ENCODE data around the gene COL11A1.

The COL11A1 gene

GRCh38 chr1:102872097-102872496, 236.2 kb downstream of the COL11A1 start:
- no peak overlapping the region for H3K27ac ChIP-seq
- no peaks in the 10 kb centered on the region for H3K27me3 ChIP-seq (ENCODE audit: insufficient read depth, low read depth)
- no peaks in the 10 kb centered on the region for H4K20me1 ChIP-seq (ENCODE audit: insufficient read depth)
- no peaks in the 10 kb centered on the region for H3K36me3 ChIP-seq (ENCODE audit: insufficient read depth)
- H3K4me3 ChIP-seq (IDR thresholded peaks at IDR 0.05; ENCODE audit: insufficient read depth, low read depth, low read length) = no peak overlapping the region
- no peaks in the 10 kb centered on the region for H3K79me2 ChIP-seq (ENCODE audit: insufficient read depth, low read depth)
- no peaks in the 10 kb centered on the region for H3K4me1 ChIP-seq (ENCODE audit: low read depth, poor library complexity, severe bottlenecking)
- H3K9ac ChIP-seq = no peak overlapping the region
- H2AFZ ChIP-seq (ENCODE audit: low read depth) = no peak overlapping the region
- no peak overlapping the region for H3K4me2 ChIP-seq
- TF ChIP-seq CTCF (conservative IDR thresholded peaks at IDR 0.05; ENCODE audit: low read depth, low read length) = no peak

GRCh38 chr1:102863704-102864103, 244.6 kb downstream of the COL11A1 start:
- Histone ChIP-seq H3K27me3 (ENCODE audit: insufficient read depth, low read depth) (no peaks in the 10 kb centered on the region), H3K27ac (no peak overlapping the region), H3K4me2 (no peak overlapping the region), H4K20me1 (ENCODE audit: insufficient read depth) (no peaks in the 10 kb centered on the region), H3K9ac (no peak overlapping the region), H2AFZ (ENCODE audit: low read depth) (no peak overlapping the region), H3K36me3 (ENCODE audit: insufficient read depth) (no peaks in the 10 kb centered on the region), H3K79me2 (ENCODE audit: insufficient read depth, low read depth) (no peaks in the 10 kb centered on the region), H3K4me3 (IDR thresholded peaks at IDR 0.05; ENCODE audit: insufficient read depth, low read depth, low read length) (no peak overlapping the region), H3K4me1 (ENCODE audit: low read depth, poor library complexity, severe bottlenecking) (no peaks in the 10 kb centered on the region)
- no peak for TF ChIP-seq CTCF (conservative IDR thresholded peaks at IDR 0.05; ENCODE audit: low read depth, low read length)

GRCh38 chr1:102861247-102861646, 247.1 kb downstream of the COL11A1 start:
- Histone ChIP-seq H3K79me2 (ENCODE audit: insufficient read depth, low read depth) (no peaks in the 10 kb centered on the region), H3K4me1 (ENCODE audit: low read depth, poor library complexity, severe bottlenecking) (no peaks in the 10 kb centered on the region), H3K4me3 (IDR thresholded peaks at IDR 0.05; ENCODE audit: insufficient read depth, low read depth, low read length) (no peak overlapping the region), H3K36me3 (ENCODE audit: insufficient read depth) (no peaks in the 10 kb centered on the region), H3K4me2 (no peak overlapping the region), H3K27me3 (ENCODE audit: insufficient read depth, low read depth) (no peaks in the 10 kb centered on the region), H3K9ac (no peak overlapping the region), H4K20me1 (ENCODE audit: insufficient read depth) (no peaks in the 10 kb centered on the region), H2AFZ (ENCODE audit: low read depth) (no peak overlapping the region), H3K27ac (no peak overlapping the region)
- TF ChIP-seq CTCF (conservative IDR thresholded peaks at IDR 0.05; ENCODE audit: low read depth, low read length) = no peak

GRCh38 chr1:102858695-102859094, 249.6 kb downstream of the COL11A1 start:
- Histone ChIP-seq H3K27ac (no peak overlapping the region), H3K4me3 (IDR thresholded peaks at IDR 0.05; ENCODE audit: insufficient read depth, low read depth, low read length) (no peak overlapping the region), H2AFZ (ENCODE audit: low read depth) (no peak overlapping the region), H3K4me2 (no peak overlapping the region), H3K27me3 (ENCODE audit: insufficient read depth, low read depth) (no peaks in the 10 kb centered on the region), H3K79me2 (ENCODE audit: insufficient read depth, low read depth) (no peaks in the 10 kb centered on the region), H3K36me3 (ENCODE audit: insufficient read depth) (no peaks in the 10 kb centered on the region), H3K4me1 (ENCODE audit: low read depth, poor library complexity, severe bottlenecking) (no peaks in the 10 kb centered on the region), H4K20me1 (ENCODE audit: insufficient read depth) (no peaks in the 10 kb centered on the region), H3K9ac (no peak overlapping the region)
- TF ChIP-seq CTCF (conservative IDR thresholded peaks at IDR 0.05; ENCODE audit: low read depth, low read length) = no peak
